ENCODE data around the gene NOSIP. TPM values are rescaled to one million over a fixed set of nuclear protein-coding genes. Genes with fewer than 3 reads are reported as not detected.
A peak's percentile ranks its signal among the peaks of the same experiment; 100 is the strongest.

The NOSIP gene
- total RNA-seq, 1 experiment from 2014 or later = 97.9 TPM

DNA sequence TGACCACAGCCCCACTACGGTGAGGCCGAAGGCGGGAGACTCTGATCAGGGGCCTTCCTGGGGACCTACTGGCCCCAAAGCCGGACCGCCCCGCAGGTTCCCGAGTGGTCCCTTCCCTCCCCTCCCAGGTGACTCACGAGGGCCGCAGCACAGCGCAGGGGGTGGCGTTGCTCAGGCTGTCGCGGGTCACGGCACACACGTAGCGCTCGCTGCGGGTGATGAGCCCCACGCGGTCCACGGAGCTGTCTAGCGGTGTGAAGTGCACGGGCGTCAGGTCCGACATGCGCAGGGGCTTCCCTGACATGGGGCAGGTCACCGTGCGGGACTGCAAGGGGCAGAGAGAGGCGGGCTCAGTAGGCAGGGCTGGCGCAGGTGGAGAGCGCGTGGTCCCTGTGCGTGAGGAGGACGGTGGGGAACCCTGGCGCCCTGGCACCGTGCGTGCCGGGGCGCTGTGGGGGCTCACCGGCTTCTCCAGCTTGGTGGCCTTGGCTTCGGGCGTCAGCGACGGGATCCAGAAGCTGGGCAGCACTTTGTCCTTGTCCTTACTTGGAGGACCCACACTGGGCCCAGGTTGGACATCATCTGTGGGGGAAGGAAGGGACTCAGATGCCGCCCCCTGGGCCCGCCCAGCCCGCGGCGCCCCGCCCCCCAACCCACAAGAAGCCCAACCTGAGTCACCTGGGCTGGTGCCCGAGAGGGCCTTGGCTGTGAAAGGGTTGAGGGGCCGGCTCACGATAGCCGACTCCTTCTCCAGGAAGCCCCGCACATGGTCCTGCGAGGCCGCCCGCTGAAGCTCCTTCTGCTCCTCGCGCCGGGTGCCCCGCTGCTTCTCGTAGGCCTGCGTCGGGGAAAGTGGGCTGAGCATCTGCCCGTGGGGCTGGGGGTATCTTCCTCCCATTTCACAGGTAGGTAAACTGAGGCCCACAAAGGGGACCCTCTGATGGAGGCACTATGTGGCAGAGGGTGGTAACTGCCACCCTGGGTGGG lies 23.7 kb downstream of the NOSIP start:
- ChIA-PET CTCF (interaction anchor here (0.6 to 7.6 kb wide), 5 partner anchors 10 to 139 kb away, joined by 3 to 95 read pairs (median 3); no protein-coding TSS in a partner anchor), POLR2A (interaction anchor here (0.7 to 1.8 kb wide), 3 partner anchors 10 to 61 kb away, joined by 4 to 6 read pairs (median 5); partner anchors contain the start of gene RPS11)
- peak overlapping the region; percentile 70; the same call in 1 of the 2 replicates for H3K27ac Mint-ChIP-seq
- peaks cover 24% of the 10 kb centered on the region for H3K4me1 Mint-ChIP-seq
- peak; percentile 82 for DNase-seq (ENCODE audit: low spot score)
- no peaks in the 10 kb centered on the region for H3K27me3 Mint-ChIP-seq (ENCODE audit: low read depth)
- peaks cover 28% of the 10 kb centered on the region for H3K36me3 Mint-ChIP-seq
- H3K4me3 Mint-ChIP-seq = peak overlapping the region; percentile 70
- peak; percentile 67 for ATAC-seq
- no peaks in the 10 kb centered on the region for H3K9me3 Mint-ChIP-seq
- no peak for TF ChIP-seq TEAD4 (CRISPR knock-in tag; IDR thresholded peaks at IDR 0.05)
- TF ChIP-seq FOXK1 (CRISPR knock-in tag; IDR thresholded peaks at IDR 0.05) = 0 out of 2 replicates have a peak, but pooled peaks have one; percentile 31
- no peak for TF ChIP-seq CDX4 (CRISPR knock-in tag; IDR thresholded peaks at IDR 0.05; ENCODE audit: borderline replicate concordance)
- TF ChIP-seq FOXP1 (CRISPR knock-in tag; IDR thresholded peaks at IDR 0.05; ENCODE audit: borderline replicate concordance) = 0 out of 2 replicates have a peak, but pooled peaks have one; percentile 64
- TF ChIP-seq GTF2I (CRISPR knock-in tag; conservative IDR thresholded peaks at IDR 0.05) = 0 out of 2 replicates have a peak, but pooled peaks have one; percentile 74
- TF ChIP-seq JAZF1 (CRISPR knock-in tag; IDR thresholded peaks at IDR 0.05) = no peak
- no peak for TF ChIP-seq ZNF396 (CRISPR knock-in tag; IDR thresholded peaks at IDR 0.05; ENCODE audit: borderline replicate concordance)
- TF ChIP-seq, protein P1, sequence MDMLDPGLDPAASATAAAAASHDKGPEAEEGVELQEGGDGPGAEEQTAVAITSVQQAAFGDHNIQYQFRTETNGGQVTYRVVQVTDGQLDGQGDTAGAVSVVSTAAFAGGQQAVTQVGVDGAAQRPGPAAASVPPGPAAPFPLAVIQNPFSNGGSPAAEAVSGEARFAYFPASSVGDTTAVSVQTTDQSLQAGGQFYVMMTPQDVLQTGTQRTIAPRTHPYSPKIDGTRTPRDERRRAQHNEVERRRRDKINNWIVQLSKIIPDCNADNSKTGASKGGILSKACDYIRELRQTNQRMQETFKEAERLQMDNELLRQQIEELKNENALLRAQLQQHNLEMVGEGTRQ (CRISPR knock-in tag; IDR thresholded peaks at IDR 0.05) = 0 out of 2 replicates have a peak, but pooled peaks have one; percentile 29
- no peak for TF ChIP-seq MXD4 (CRISPR knock-in tag; IDR thresholded peaks at IDR 0.05; ENCODE audit: borderline replicate concordance)
- TF ChIP-seq ELF4 (CRISPR knock-in tag; IDR thresholded peaks at IDR 0.05; ENCODE audit: low read depth) = no peak
- no peak for TF ChIP-seq ZNF219 (CRISPR knock-in tag; IDR thresholded peaks at IDR 0.05; ENCODE audit: borderline replicate concordance)
- TF ChIP-seq, protein P2, sequence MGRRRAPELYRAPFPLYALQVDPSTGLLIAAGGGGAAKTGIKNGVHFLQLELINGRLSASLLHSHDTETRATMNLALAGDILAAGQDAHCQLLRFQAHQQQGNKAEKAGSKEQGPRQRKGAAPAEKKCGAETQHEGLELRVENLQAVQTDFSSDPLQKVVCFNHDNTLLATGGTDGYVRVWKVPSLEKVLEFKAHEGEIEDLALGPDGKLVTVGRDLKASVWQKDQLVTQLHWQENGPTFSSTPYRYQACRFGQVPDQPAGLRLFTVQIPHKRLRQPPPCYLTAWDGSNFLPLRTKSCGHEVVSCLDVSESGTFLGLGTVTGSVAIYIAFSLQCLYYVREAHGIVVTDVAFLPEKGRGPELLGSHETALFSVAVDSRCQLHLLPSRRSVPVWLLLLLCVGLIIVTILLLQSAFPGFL (CRISPR knock-in tag; IDR thresholded peaks at IDR 0.05; ENCODE audit: borderline replicate concordance) = no peak
- 0 out of 2 replicates have a peak, but pooled peaks have one; percentile 19 for TF ChIP-seq SP1 (CRISPR knock-in tag; conservative IDR thresholded peaks at IDR 0.05)
- TF ChIP-seq ZNF317 (CRISPR knock-in tag; IDR thresholded peaks at IDR 0.05; ENCODE audit: borderline replicate concordance, low read depth) = 0 out of 2 replicates have a peak, but pooled peaks have one; percentile 9
- TF ChIP-seq, protein P3, sequence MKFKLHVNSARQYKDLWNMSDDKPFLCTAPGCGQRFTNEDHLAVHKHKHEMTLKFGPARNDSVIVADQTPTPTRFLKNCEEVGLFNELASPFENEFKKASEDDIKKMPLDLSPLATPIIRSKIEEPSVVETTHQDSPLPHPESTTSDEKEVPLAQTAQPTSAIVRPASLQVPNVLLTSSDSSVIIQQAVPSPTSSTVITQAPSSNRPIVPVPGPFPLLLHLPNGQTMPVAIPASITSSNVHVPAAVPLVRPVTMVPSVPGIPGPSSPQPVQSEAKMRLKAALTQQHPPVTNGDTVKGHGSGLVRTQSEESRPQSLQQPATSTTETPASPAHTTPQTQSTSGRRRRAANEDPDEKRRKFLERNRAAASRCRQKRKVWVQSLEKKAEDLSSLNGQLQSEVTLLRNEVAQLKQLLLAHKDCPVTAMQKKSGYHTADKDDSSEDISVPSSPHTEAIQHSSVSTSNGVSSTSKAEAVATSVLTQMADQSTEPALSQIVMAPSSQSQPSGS (CRISPR knock-in tag; IDR thresholded peaks at IDR 0.05; ENCODE audit: borderline replicate concordance, low read depth) = no peak
- no peak for TF ChIP-seq ZNF138 (CRISPR knock-in tag; conservative IDR thresholded peaks at IDR 0.05)
- no peak for TF ChIP-seq ZNF423 (CRISPR knock-in tag; IDR thresholded peaks at IDR 0.05)
- TF ChIP-seq, protein P4, sequence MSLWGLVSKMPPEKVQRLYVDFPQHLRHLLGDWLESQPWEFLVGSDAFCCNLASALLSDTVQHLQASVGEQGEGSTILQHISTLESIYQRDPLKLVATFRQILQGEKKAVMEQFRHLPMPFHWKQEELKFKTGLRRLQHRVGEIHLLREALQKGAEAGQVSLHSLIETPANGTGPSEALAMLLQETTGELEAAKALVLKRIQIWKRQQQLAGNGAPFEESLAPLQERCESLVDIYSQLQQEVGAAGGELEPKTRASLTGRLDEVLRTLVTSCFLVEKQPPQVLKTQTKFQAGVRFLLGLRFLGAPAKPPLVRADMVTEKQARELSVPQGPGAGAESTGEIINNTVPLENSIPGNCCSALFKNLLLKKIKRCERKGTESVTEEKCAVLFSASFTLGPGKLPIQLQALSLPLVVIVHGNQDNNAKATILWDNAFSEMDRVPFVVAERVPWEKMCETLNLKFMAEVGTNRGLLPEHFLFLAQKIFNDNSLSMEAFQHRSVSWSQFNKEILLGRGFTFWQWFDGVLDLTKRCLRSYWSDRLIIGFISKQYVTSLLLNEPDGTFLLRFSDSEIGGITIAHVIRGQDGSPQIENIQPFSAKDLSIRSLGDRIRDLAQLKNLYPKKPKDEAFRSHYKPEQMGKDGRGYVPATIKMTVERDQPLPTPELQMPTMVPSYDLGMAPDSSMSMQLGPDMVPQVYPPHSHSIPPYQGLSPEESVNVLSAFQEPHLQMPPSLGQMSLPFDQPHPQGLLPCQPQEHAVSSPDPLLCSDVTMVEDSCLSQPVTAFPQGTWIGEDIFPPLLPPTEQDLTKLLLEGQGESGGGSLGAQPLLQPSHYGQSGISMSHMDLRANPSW (CRISPR knock-in tag; conservative IDR thresholded peaks at IDR 0.05; ENCODE audit: low read depth) = 0 out of 2 replicates have a peak, but pooled peaks have one; percentile 57
- TF ChIP-seq, protein P5, sequence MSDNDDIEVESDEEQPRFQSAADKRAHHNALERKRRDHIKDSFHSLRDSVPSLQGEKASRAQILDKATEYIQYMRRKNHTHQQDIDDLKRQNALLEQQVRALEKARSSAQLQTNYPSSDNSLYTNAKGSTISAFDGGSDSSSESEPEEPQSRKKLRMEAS (CRISPR knock-in tag; IDR thresholded peaks at IDR 0.05) = peak; percentile 85
- TF ChIP-seq, protein P6, sequence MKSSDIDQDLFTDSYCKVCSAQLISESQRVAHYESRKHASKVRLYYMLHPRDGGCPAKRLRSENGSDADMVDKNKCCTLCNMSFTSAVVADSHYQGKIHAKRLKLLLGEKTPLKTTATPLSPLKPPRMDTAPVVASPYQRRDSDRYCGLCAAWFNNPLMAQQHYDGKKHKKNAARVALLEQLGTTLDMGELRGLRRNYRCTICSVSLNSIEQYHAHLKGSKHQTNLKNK (CRISPR knock-in tag; IDR thresholded peaks at IDR 0.05) = 0 out of 2 replicates have a peak, but pooled peaks have one; percentile 3
- TF ChIP-seq, protein P7, sequence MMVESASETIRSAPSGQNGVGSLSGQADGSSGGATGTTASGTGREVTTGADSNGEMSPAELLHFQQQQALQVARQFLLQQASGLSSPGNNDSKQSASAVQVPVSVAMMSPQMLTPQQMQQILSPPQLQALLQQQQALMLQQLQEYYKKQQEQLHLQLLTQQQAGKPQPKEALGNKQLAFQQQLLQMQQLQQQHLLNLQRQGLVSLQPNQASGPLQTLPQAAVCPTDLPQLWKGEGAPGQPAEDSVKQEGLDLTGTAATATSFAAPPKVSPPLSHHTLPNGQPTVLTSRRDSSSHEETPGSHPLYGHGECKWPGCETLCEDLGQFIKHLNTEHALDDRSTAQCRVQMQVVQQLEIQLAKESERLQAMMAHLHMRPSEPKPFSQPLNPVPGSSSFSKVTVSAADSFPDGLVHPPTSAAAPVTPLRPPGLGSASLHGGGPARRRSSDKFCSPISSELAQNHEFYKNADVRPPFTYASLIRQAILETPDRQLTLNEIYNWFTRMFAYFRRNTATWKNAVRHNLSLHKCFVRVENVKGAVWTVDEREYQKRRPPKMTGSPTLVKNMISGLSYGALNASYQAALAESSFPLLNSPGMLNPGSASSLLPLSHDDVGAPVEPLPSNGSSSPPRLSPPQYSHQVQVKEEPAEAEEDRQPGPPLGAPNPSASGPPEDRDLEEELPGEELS (CRISPR knock-in tag; IDR thresholded peaks at IDR 0.05) = 0 out of 2 replicates have a peak, but pooled peaks have one; percentile 62
- 0 out of 2 replicates have a peak, but pooled peaks have one; percentile 46 for TF ChIP-seq NR2C2 (CRISPR knock-in tag; IDR thresholded peaks at IDR 0.05)
- TF ChIP-seq E2F4 (CRISPR knock-in tag; IDR thresholded peaks at IDR 0.05; ENCODE audit: borderline replicate concordance, low read depth) = no peak
